K562 (cell line): ENCODE data around the gene METTL22. TPM values are rescaled to one million over a fixed set of nuclear protein-coding genes. Genes with fewer than 3 reads are reported as not detected.

Experiments used
- CSDE1 ChIP-seq, 2 experiments: fragments of 450-650 bp; IDR thresholded peaks; 2 replicates each; pipeline ENCODE4 v1.6.1; 2016; ENCODE audit warnings: mild to moderate bottlenecking in 1 of 2
- CTBP1 ChIP-seq: fragments of 450-650 bp; IDR thresholded peaks from 2 replicates; pipeline ENCODE4 v1.6.1; 2016; ENCODE audit warnings: borderline replicate concordance
- DEAF1 ChIP-seq: fragments of 450-650 bp; formaldehyde crosslinking; IDR thresholded peaks from 2 replicates; pipeline ENCODE4 v1.4.0; 2020; ENCODE audit warnings: mild to moderate bottlenecking, moderate library complexity
- DPF2 ChIP-seq: fragments of 450-650 bp; IDR thresholded peaks from 2 replicates; pipeline ENCODE4 v1.6.1; 2016
- ETS1 ChIP-seq: conservative IDR thresholded peaks from 2 replicates; pipeline ENCODE4 v1.6.1; 2011; ENCODE audit warnings: low read depth, mild to moderate bottlenecking, low read length; ENCODE audit not compliant: control insufficient read depth
- HMG20A ChIP-seq: fragments of 450-650 bp; formaldehyde crosslinking; conservative IDR thresholded peaks from 2 replicates; pipeline ENCODE4 v1.4.0; 2020; ENCODE audit warnings: mild to moderate bottlenecking, mixed read lengths
- L3MBTL2 ChIP-seq: fragments of 450-650 bp; IDR thresholded peaks from 2 replicates; pipeline ENCODE4 v1.6.1; 2016; ENCODE audit warnings: mild to moderate bottlenecking, moderate library complexity
- MCM3 ChIP-seq: fragments of 450-650 bp; IDR thresholded peaks from 2 replicates; pipeline ENCODE4 v1.6.1; 2016
- MYBL2 ChIP-seq, 2 experiments: fragments of 450-650 bp in 1 of 2; sonication (generic) in 1 of 2; formaldehyde crosslinking in 1 of 2; IDR thresholded peaks; 2 replicates each; pipeline versions ENCODE4 v1.6.1 to v1.8.1; 2017 to 2022; ENCODE audit warnings: borderline replicate concordance in 1 of 2, inconsistent platforms in 1 of 2, low read depth in 1 of 2, mild to moderate bottlenecking in 1 of 2, missing genetic modification reagents in 1 of 2, moderate library complexity in 1 of 2
- MYC ChIP-seq, 2 experiments: fragments of 250-450 bp in 1 of 2; sonication (Bioruptor Pico) in 1 of 2; IDR thresholded peaks; 2 replicates each; pipeline versions ENCODE4 v1.5.1 to v1.6.1; 2012 to 2021; ENCODE audit warnings: low read depth in 2 of 2, borderline replicate concordance in 1 of 2, improper control_type of control experiment in 1 of 2, low read length in 1 of 2, mild to moderate bottlenecking in 1 of 2, moderate library complexity in 1 of 2
- NR3C1 ChIP-seq: sonication (generic); formaldehyde crosslinking; IDR thresholded peaks from 2 replicates; pipeline ENCODE4 v1.8.1; 2022; ENCODE audit warnings: missing genetic modification reagents
- PTBP1 ChIP-seq: fragments of 200-400 bp; formaldehyde crosslinking; IDR thresholded peaks from 2 replicates; pipeline ENCODE4 v1.6.1; 2017; ENCODE audit warnings: low read depth, low read length
- ZBTB43 ChIP-seq: sonication (generic); formaldehyde crosslinking; IDR thresholded peaks from 2 replicates; pipeline ENCODE4 v1.8.0; 2023; ENCODE audit warnings: mild to moderate bottlenecking, missing genetic modification reagents
- ZNF41 ChIP-seq: fragments of 250-450 bp; sonication (Bioruptor Pico); conservative IDR thresholded peaks from 2 replicates; pipeline ENCODE4 v1.4.0; 2020; ENCODE audit warnings: mild to moderate bottlenecking
- ZNF431 ChIP-seq: sonication (generic); formaldehyde crosslinking; IDR thresholded peaks from 2 replicates; pipeline ENCODE4 v1.8.0; 2022; ENCODE audit warnings: mild to moderate bottlenecking, missing genetic modification reagents
- polyA plus RNA-seq, 8 experiments: library from polyadenylated mRNA; depleted of rRNA in 4 of 8; stranded (reverse) in 5 of 8; unstranded in 3 of 8; fragments of >200 nt; fragmentation: Nextera tagmentation in 2 of 8; fragmentation: Illumina TruSeq in 1 of 8; extraction: Ambion mirVana in 2 of 8; extraction: Trizol in 1 of 8; gene quantifications; 2 replicates each; pipeline versions ENCODE4 v1.2.1 to v1.2.3, GENCODE V29; 2011 to 2014; ENCODE audit warnings: inconsistent platforms in 1 of 8, missing spikeins in 1 of 8
- total RNA-seq, 7 experiments: library from RNA; depleted of rRNA in 6 of 7; stranded (reverse); fragments of >200 nt in 6 of 7; fragmentation: Illumina TruSeq in 2 of 7; extraction: Trizol in 2 of 7; gene quantifications; 2 replicates each; pipeline versions ENCODE4 v1.2.1 to v1.2.3, GENCODE V29; 2011 to 2021; ENCODE audit warnings: low replicate concordance in 1 of 7

Gene METTL22
- total and polyA plus RNA-seq, 9 of the 15 experiments (the other 6 are each of a cell fraction or from before 2014, with no cell fraction given), result 6.9 to 33.2 (median 18.5) TPM

- TF ChIP-seq ZBTB43 (CRISPR knock-in tag) (no peak), DEAF1 (CRISPR knock-in tag) (no peak), DPF2 (peak; percentile 34; the same call in 1 of the 2 replicates), ZNF41 (CRISPR knock-in tag) (no peak), MCM3 (no peak), CSDE1 (IDR thresholded peaks at IDR 0.05) (no peak), L3MBTL2 (peak; percentile 58), CTBP1 (peak; percentile 73; the same call in 1 of the 2 replicates), ETS1 (no peak), MYBL2 (IDR thresholded peaks at IDR 0.05; ENCODE audit: low read depth) (no peak), MYBL2 (CRISPR knock-in tag; IDR thresholded peaks at IDR 0.05; ENCODE audit: borderline replicate concordance) (no peak), MYC (IDR thresholded peaks at IDR 0.05; ENCODE audit: low read depth, low read length) (peak; percentile 43; the same call in 1 of the 2 replicates), MYC (CRISPR knock-in tag; IDR thresholded peaks at IDR 0.05; ENCODE audit: borderline replicate concordance, low read depth) (no peak), HMG20A (CRISPR knock-in tag) (no peak), NR3C1 (CRISPR knock-in tag) (no peak), PTBP1 (no peak), ZNF431 (CRISPR knock-in tag) (no peak)
Measured at GRCh38 chr16:8572919-8573724, 48.4 kb upstream of the METTL22 start (continued).
